K562 (cell line): ENCODE results near the gene TLNRD1. TPM values are rescaled to one million over a fixed set of nuclear protein-coding genes. Genes with fewer than 3 reads are reported as not detected.

ENCODE experiments used
- ARHGAP35 ChIP-seq: fragments of 450-650 bp; IDR thresholded peaks from 2 replicates; pipeline ENCODE4 v1.6.1; 2018; ENCODE audit not compliant: partially characterized antibody
- C11orf30 ChIP-seq: fragments of 450-650 bp; IDR thresholded peaks from 2 replicates; pipeline ENCODE4 v1.6.1; 2016; ENCODE audit warnings: low read depth, mild to moderate bottlenecking
- CREB1 ChIP-seq, 2 experiments: sonication (generic) in 1 of 2; formaldehyde crosslinking in 1 of 2; IDR thresholded peaks; 2 replicates each; pipeline versions ENCODE4 v1.6.1 to v1.8.0; 2012 to 2022; ENCODE audit warnings: inconsistent platforms in 1 of 2, mild to moderate bottlenecking in 1 of 2, missing genetic modification reagents in 1 of 2, moderate library complexity in 1 of 2
- DACH1 ChIP-seq: fragments of 450-650 bp; IDR thresholded peaks from 2 replicates; pipeline ENCODE4 v1.6.1; 2018; ENCODE audit not compliant: partially characterized antibody
- LARP7 ChIP-seq: fragments of 450-650 bp; IDR thresholded peaks from 2 replicates; pipeline ENCODE4 v1.6.1; 2016
- MAFK ChIP-seq: IDR thresholded peaks from 2 replicates; pipeline ENCODE4 v1.6.1; 2011; ENCODE audit warnings: low read length, improper control_type of control experiment
- MCM3 ChIP-seq: fragments of 450-650 bp; IDR thresholded peaks from 2 replicates; pipeline ENCODE4 v1.6.1; 2016
- MXI1 ChIP-seq: IDR thresholded peaks from 2 replicates; pipeline ENCODE4 v1.6.1; 2011; ENCODE audit warnings: low read depth, mild to moderate bottlenecking, improper control_type of control experiment, low read length
- NFATC3 ChIP-seq: fragments of 450-650 bp; IDR thresholded peaks from 2 replicates; pipeline ENCODE4 v1.6.1; 2017; ENCODE audit warnings: mild to moderate bottlenecking
- NFIX ChIP-seq: fragments of 250-450 bp; sonication (Bioruptor Pico); IDR thresholded peaks from 2 replicates; pipeline ENCODE4 v1.4.0; 2020; ENCODE audit warnings: low read depth, mild to moderate bottlenecking, moderate library complexity
- NRF1 ChIP-seq, 2 experiments: fragments of 450-650 bp; IDR thresholded peaks in 1 of 2; conservative IDR thresholded peaks in 1 of 2; 2 replicates each; pipeline ENCODE4 v1.6.1; 2014; ENCODE audit warnings: mild to moderate bottlenecking in 2 of 2
- RBM25 ChIP-seq: fragments of 200-400 bp; formaldehyde crosslinking; IDR thresholded peaks from 2 replicates; pipeline ENCODE4 v1.6.1; 2018; ENCODE audit warnings: low read length, low read depth, moderate library complexity; ENCODE audit not compliant: severe bottlenecking
- SIRT6 ChIP-seq: IDR thresholded peaks from one replicate; pipeline ENCODE4 v1.6.1; 2012; ENCODE audit warnings: low read depth, mild to moderate bottlenecking, control low read depth, inconsistent platforms, low read length, moderate library complexity
- SMAD3 ChIP-seq: fragments of 450-650 bp; formaldehyde crosslinking; conservative IDR thresholded peaks from 2 replicates; pipeline ENCODE4 v1.4.0; 2020; ENCODE audit warnings: mild to moderate bottlenecking
- SMARCA5 ChIP-seq: fragments of 450-650 bp; IDR thresholded peaks from 2 replicates; pipeline ENCODE4 v1.6.1; 2016
- SMC3 ChIP-seq: conservative IDR thresholded peaks from 2 replicates; pipeline ENCODE4 v1.6.1; 2011; ENCODE audit warnings: low read depth, low read length, improper control_type of control experiment; ENCODE audit not compliant: insufficient read depth
- SNIP1 ChIP-seq: fragments of 450-650 bp; IDR thresholded peaks from 2 replicates; pipeline ENCODE4 v1.7.1; 2017; ENCODE audit warnings: low read depth, mild to moderate bottlenecking
- TAL1 ChIP-seq: fragments of 450-650 bp; IDR thresholded peaks from 2 replicates; pipeline ENCODE4 v1.6.1; 2016; ENCODE audit warnings: mild to moderate bottlenecking
- U2AF1 ChIP-seq: fragments of 200-400 bp; formaldehyde crosslinking; optimal IDR thresholded peaks from 2 replicates; pipeline ENCODE3; 2017; ENCODE audit warnings: mild to moderate bottlenecking, low read depth, low read length, moderate library complexity
- polyA plus RNA-seq, 8 experiments: library from polyadenylated mRNA; depleted of rRNA in 4 of 8; stranded (reverse) in 5 of 8; unstranded in 3 of 8; fragments of >200 nt; fragmentation: Nextera tagmentation in 2 of 8; fragmentation: Illumina TruSeq in 1 of 8; extraction: Ambion mirVana in 2 of 8; extraction: Trizol in 1 of 8; gene quantifications; 2 replicates each; pipeline versions ENCODE4 v1.2.1 to v1.2.3, GENCODE V29; 2011 to 2014; ENCODE audit warnings: inconsistent platforms in 1 of 8, missing spikeins in 1 of 8
- total RNA-seq, 7 experiments: library from RNA; depleted of rRNA in 6 of 7; stranded (reverse); fragments of >200 nt in 6 of 7; fragmentation: Illumina TruSeq in 2 of 7; extraction: Trizol in 2 of 7; gene quantifications; 2 replicates each; pipeline versions ENCODE4 v1.2.1 to v1.2.3, GENCODE V29; 2011 to 2021; ENCODE audit warnings: low replicate concordance in 1 of 7
- TF ChIP-seq, protein P1 (sequence below): sonication (generic); formaldehyde crosslinking; IDR thresholded peaks from 2 replicates; pipeline ENCODE4 v1.8.0; 2022; ENCODE audit warnings: mild to moderate bottlenecking, missing genetic modification reagents
- TF ChIP-seq, protein P2 (sequence below): fragments of 450-650 bp; IDR thresholded peaks from 2 replicates; pipeline ENCODE4 v1.6.1; 2018; ENCODE audit warnings: mild to moderate bottlenecking, low read depth; ENCODE audit not compliant: partially characterized antibody
- TF ChIP-seq, protein P3 (sequence below): fragments of 250-450 bp; sonication (Bioruptor Pico); IDR thresholded peaks from 2 replicates; pipeline ENCODE4 v1.8.0; 2021; ENCODE audit warnings: moderate library complexity, mild to moderate bottlenecking, inconsistent platforms
- TF ChIP-seq, protein P4 (sequence below): fragments of 250-450 bp; sonication (Bioruptor Pico); IDR thresholded peaks from 2 replicates; pipeline ENCODE4 v1.8.0; 2022; ENCODE audit warnings: inconsistent platforms, mild to moderate bottlenecking, moderate library complexity, borderline replicate concordance

Gene TLNRD1
- total and polyA plus RNA-seq, 9 of the 15 experiments (the other 6 are each of a cell fraction or from before 2014, with no cell fraction given) = 1.1 to 33.1 (median 5.7) TPM

DNA sequence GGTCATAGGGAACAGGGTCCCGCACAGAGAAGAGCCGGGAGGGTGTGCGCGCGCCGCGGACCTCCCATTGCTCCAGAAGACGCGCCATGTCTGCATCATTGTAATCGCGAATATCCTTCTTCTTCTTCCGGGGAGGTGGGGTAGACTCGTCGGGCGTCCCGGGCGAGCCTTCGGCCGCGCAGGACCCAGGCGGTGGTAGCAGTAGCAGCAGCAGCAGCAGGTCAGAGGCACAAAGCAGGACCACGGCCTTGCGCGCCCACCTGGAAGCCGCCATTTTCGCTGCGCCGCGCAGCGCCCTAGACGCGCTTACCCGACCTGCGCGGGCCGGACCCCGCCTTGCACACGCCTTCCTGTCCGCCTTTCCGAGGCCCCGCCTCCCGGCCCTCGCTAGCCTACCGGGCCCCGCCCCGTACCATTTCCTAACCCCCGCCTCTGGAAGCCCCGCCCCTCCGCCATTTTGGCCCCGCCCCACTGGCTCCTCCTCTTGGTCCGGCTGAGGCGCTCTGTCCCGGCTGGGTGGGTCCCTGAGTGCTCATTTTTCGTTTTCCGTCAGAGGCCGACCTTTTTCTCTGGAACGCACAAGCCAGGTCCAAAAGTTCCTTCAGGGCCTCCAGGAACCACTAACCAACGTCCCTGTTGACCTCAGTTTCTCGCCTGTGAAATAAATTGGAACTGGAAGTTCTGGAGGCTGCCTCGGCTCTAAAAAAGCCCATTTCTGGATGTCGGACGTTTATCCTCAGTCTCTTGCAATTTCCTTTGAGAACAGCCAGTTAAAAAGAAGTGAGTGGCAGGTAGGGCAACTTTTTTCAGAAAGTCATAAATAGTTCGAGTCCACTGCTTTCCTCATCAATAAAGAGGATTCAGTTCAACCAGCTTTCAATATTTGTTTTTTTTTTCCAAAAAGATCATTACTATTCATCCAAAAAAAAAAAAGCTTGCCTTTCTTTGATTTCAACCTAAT lies 10.9 kb upstream of the TLNRD1 start, which contains the start of gene MESD (continued):
- TF ChIP-seq LARP7 (no peak), SMAD3 (CRISPR knock-in tag) (no peak), C11orf30 (peak; percentile 92), CREB1 (IDR thresholded peaks at IDR 0.05) (peak; percentile 33; the same call in 1 of the 2 replicates), CREB1 (CRISPR knock-in tag; IDR thresholded peaks at IDR 0.05) (0 out of 2 replicates have a peak, but pooled peaks have one; percentile 53), SMARCA5 (no peak), MCM3 (no peak), NRF1 (conservative IDR thresholded peaks at IDR 0.05 in 1 of 2, IDR thresholded peaks at IDR 0.05 in 1 of 2) (peak; percentile 93 to 94), NFATC3 (no peak), SNIP1 (no peak), DACH1 (no peak), U2AF1 (no peak), MAFK (no peak), SMC3 (no peak), SIRT6 (no peak), RBM25 (no peak), TAL1 (no peak), ARHGAP35 (no peak), MXI1 (0 out of 2 replicates have a peak, but pooled peaks have one; percentile 19), NFIX (CRISPR knock-in tag) (no peak)
- TF ChIP-seq, protein P1, sequence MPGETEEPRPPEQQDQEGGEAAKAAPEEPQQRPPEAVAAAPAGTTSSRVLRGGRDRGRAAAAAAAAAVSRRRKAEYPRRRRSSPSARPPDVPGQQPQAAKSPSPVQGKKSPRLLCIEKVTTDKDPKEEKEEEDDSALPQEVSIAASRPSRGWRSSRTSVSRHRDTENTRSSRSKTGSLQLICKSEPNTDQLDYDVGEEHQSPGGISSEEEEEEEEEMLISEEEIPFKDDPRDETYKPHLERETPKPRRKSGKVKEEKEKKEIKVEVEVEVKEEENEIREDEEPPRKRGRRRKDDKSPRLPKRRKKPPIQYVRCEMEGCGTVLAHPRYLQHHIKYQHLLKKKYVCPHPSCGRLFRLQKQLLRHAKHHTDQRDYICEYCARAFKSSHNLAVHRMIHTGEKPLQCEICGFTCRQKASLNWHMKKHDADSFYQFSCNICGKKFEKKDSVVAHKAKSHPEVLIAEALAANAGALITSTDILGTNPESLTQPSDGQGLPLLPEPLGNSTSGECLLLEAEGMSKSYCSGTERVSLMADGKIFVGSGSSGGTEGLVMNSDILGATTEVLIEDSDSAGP (CRISPR knock-in tag) = no peak
- TF ChIP-seq, protein P2, sequence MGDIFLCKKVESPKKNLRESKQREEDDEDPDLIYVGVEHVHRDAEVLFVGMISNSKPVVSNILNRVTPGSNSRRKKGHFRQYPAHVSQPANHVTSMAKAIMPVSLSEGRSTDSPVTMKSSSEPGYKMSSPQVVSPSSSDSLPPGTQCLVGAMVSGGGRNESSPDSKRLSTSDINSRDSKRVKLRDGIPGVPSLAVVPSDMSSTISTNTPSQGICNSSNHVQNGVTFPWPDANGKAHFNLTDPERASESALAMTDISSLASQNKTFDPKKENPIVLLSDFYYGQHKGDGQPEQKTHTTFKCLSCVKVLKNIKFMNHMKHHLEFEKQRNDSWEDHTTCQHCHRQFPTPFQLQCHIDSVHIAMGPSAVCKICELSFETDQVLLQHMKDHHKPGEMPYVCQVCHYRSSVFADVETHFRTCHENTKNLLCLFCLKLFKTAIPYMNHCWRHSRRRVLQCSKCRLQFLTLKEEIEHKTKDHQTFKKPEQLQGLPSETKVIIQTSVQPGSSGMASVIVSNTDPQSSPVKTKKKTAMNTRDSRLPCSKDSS = no peak
- TF ChIP-seq, protein P3, sequence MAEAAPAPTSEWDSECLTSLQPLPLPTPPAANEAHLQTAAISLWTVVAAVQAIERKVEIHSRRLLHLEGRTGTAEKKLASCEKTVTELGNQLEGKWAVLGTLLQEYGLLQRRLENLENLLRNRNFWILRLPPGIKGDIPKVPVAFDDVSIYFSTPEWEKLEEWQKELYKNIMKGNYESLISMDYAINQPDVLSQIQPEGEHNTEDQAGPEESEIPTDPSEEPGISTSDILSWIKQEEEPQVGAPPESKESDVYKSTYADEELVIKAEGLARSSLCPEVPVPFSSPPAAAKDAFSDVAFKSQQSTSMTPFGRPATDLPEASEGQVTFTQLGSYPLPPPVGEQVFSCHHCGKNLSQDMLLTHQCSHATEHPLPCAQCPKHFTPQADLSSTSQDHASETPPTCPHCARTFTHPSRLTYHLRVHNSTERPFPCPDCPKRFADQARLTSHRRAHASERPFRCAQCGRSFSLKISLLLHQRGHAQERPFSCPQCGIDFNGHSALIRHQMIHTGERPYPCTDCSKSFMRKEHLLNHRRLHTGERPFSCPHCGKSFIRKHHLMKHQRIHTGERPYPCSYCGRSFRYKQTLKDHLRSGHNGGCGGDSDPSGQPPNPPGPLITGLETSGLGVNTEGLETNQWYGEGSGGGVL (CRISPR knock-in tag) = no peak
- TF ChIP-seq, protein P4, sequence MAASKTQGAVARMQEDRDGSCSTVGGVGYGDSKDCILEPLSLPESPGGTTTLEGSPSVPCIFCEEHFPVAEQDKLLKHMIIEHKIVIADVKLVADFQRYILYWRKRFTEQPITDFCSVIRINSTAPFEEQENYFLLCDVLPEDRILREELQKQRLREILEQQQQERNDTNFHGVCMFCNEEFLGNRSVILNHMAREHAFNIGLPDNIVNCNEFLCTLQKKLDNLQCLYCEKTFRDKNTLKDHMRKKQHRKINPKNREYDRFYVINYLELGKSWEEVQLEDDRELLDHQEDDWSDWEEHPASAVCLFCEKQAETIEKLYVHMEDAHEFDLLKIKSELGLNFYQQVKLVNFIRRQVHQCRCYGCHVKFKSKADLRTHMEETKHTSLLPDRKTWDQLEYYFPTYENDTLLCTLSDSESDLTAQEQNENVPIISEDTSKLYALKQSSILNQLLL (CRISPR knock-in tag) = no peak
